HAP-1 (cell line): ENCODE data around the gene LRG1.

Source experiments
- DNase-seq, 2 experiments: peaks; one replicate each; pipeline ENCODE4 v3.0.0-alpha.2; 2016 to 2020; ENCODE audit warnings: low spot score in 2 of 2
- H3K27me3 ChIP-seq: fragments of 250-450 bp; sonication (Bioruptor Pico); 2 replicates; pipeline ENCODE4 v1.5.1; 2020; ENCODE audit warnings: low read depth, mild to moderate bottlenecking, moderate library complexity
- H3K36me3 ChIP-seq: fragments of 250-450 bp; sonication (Bioruptor Pico); replicated peaks from 2 replicates; pipeline ENCODE4 v1.5.1; 2020; ENCODE audit warnings: mild to moderate bottlenecking
- H3K4me1 ChIP-seq: fragments of 250-450 bp; sonication (Bioruptor Pico); 2 replicates; pipeline ENCODE4 v1.5.1; 2020; ENCODE audit warnings: mild to moderate bottlenecking
- H3K4me3 ChIP-seq: fragments of 250-450 bp; sonication (Bioruptor Pico); 2 replicates; pipeline ENCODE4 v1.5.1; 2020; ENCODE audit warnings: mild to moderate bottlenecking, moderate library complexity
- H3K9me3 ChIP-seq: fragments of 250-450 bp; sonication (Bioruptor Pico); 2 replicates; pipeline ENCODE4 v1.5.1; 2020; ENCODE audit warnings: mild to moderate bottlenecking, moderate library complexity
- in situ Hi-C: fragments of 300-500 bp; cut with MboI; formaldehyde crosslinking; loops from 3 replicates; pipeline ENCODE4 v1.14.3; 2020; ENCODE audit warnings: low sequenced_read_pairs, inconsistent platforms, mixed read lengths

Gene LRG1

DNA sequence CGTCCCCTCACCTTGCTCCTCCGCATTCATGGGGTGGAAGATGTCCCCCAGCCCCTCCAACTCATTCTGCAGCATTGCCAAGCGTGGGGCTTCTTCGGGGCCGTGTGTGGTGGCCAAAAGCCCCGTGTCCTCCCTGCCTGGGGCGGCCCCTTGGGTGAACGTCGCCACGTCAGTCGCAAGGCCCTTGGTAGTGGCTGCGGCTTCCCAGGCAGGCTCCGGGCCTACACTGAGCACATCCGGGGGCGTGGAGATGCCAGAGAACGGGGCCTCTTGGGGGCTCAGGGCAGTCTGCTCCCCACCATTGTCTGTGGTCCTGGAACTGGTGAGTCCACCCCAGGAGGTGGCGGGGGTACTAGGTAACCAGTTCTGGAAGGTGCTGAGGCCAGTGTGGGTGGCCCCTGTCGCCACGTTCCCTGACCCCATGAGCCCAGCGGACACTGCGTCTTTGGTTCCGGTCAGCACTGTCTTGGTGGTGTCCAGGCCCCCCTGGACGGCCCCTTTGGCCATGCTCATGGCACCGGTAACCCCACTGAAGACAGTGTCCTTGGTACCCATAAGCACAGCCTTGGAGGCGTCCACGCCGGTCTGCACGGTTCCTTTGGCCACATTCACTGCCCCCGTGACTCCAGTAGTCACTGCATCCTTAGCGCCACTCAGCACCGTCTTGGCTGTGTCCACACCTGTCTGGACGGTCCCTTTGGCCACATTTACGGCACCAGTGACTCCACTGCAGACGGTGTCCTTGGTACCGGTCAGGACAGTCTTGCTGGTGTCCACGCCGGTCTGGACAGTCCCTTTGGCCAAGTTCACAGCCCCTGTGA lies 29.2 kb downstream of the LRG1 start:
- Histone ChIP-seq H3K9me3 (no peaks in the 10 kb centered on the region), H3K36me3 (no peaks in the 10 kb centered on the region), H3K4me1 (no peaks in the 10 kb centered on the region), H3K4me3 (no peak overlapping the region), H3K27me3 (no peaks in the 10 kb centered on the region)
- in situ Hi-C loops, result no loop called here
- no peak for DNase-seq

DNA sequence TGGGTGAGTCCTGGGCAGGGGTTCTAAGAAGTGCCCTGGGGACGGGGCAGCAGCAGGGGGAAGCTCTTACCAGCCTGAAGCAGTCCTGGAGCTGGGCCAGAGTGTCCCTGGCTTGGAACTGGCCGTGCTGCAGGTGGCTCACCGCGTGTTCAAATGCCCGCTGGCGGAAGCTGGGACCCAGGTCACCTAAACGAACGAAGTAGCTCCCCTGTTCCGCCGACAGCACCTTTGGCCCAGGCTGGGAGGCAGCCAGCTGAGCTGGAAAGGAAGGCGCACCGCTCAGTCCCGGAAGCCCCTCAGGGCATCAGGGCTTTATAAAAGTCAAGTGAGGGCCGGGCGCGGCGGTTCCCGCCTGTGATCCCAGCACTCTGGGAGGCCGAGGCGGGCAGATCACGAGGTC lies 31.1 kb downstream of the LRG1 start:
- no peak for DNase-seq
- in situ Hi-C loops, result no loop called here
- no peaks in the 10 kb centered on the region for H3K27me3 ChIP-seq
- H3K36me3 ChIP-seq, result peaks cover 4% of the 10 kb centered on the region
- H3K4me1 ChIP-seq, result no peaks in the 10 kb centered on the region
- H3K9me3 ChIP-seq, result no peaks in the 10 kb centered on the region
- H3K4me3 ChIP-seq, result no peak overlapping the region

GRCh38 chr19:4507804-4508203 lies 32.0 kb downstream of the LRG1 start:
- Histone ChIP-seq H3K4me3 (no peak overlapping the region), H3K4me1 (no peaks in the 10 kb centered on the region), H3K27me3 (no peaks in the 10 kb centered on the region), H3K9me3 (no peaks in the 10 kb centered on the region), H3K36me3 (peaks cover 4% of the 10 kb centered on the region)
- no peak for DNase-seq
- in situ Hi-C loops, result no loop called here

DNA sequence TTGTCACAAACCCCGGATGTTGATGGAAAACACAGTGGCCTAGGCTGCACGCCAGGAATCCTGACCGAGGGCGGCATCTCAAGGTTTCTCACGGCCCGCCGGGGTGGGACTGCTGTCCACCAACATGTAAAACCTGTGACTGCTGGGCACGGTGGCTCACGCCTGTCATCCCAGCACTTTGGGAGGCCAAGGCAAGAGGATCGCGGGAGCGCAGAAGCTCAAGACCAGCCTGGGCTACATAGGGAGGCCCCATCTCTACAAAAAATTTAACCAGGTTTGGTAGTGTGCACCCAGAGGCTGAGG lies 32.7 kb downstream of the LRG1 start:
- Histone ChIP-seq H3K4me1 (no peaks in the 10 kb centered on the region), H3K4me3 (no peak overlapping the region), H3K27me3 (no peaks in the 10 kb centered on the region), H3K9me3 (no peaks in the 10 kb centered on the region), H3K36me3 (peaks cover 4% of the 10 kb centered on the region)
- no peak for DNase-seq
- in situ Hi-C loops, result no loop called here

- no peak for DNase-seq
- in situ Hi-C loops, result no loop called here
- Histone ChIP-seq H3K27me3 (no peaks in the 10 kb centered on the region), H3K9me3 (no peaks in the 10 kb centered on the region), H3K4me1 (no peaks in the 10 kb centered on the region), H3K36me3 (peaks cover 5% of the 10 kb centered on the region), H3K4me3 (no peak overlapping the region)
Observed at GRCh38 chr19:4506449-4507149, 33.2 kb downstream of the LRG1 start.

GRCh38 chr19:4505570-4506448 lies 34.0 kb downstream of the LRG1 start:
- no peak for DNase-seq
- H3K36me3 ChIP-seq, result peaks cover 13% of the 10 kb centered on the region
- H3K27me3 ChIP-seq, result no peaks in the 10 kb centered on the region
- in situ Hi-C loops, result no loop called here
- H3K4me1 ChIP-seq, result no peaks in the 10 kb centered on the region
- no peaks in the 10 kb centered on the region for H3K9me3 ChIP-seq
- H3K4me3 ChIP-seq, result no peak overlapping the region

- no peak overlapping the region for H3K4me3 ChIP-seq
- DNase-seq, result no peak
- H3K4me1 ChIP-seq, result no peaks in the 10 kb centered on the region
- H3K27me3 ChIP-seq, result no peaks in the 10 kb centered on the region
- H3K36me3 ChIP-seq, result peaks cover 17% of the 10 kb centered on the region
- in situ Hi-C loops, result no loop called here
- H3K9me3 ChIP-seq, result no peaks in the 10 kb centered on the region
Observed at GRCh38 chr19:4504891-4505569, 34.8 kb downstream of the LRG1 start.

DNA sequence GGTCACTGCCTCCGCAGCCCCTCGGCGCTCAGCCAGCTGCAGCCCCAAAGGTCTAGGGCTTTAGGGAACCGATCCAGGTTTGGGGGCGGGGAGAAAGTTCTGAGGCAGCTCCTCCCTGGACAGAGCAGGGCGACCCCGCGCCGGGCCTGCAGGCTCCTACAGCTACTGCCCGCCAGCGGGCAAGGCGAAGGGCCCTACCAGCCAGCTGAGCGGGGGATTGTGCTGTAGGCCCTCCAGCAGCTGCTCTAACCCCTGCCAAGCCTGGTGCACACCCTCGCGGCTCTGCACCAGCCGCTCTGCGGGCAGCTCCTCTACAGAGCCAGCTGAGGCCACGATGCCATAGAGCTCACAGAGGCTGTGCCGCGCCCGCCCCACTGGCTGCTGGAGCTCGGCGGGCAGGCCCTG lies 35.5 kb downstream of the LRG1 start:
- Histone ChIP-seq H3K4me3 (no peak overlapping the region), H3K27me3 (no peaks in the 10 kb centered on the region), H3K4me1 (no peaks in the 10 kb centered on the region), H3K9me3 (no peaks in the 10 kb centered on the region), H3K36me3 (peaks cover 21% of the 10 kb centered on the region)
- in situ Hi-C loops, result no loop called here
- DNase-seq, result no peak

- no peaks in the 10 kb centered on the region for H3K9me3 ChIP-seq
- H3K27me3 ChIP-seq, result no peaks in the 10 kb centered on the region
- H3K4me3 ChIP-seq, result no peak overlapping the region
- in situ Hi-C loops, result no loop called here
- no peaks in the 10 kb centered on the region for H3K4me1 ChIP-seq
- no peak for DNase-seq
- H3K36me3 ChIP-seq, result peaks cover 24% of the 10 kb centered on the region
Observed at GRCh38 chr19:4503825-4504170, 36.0 kb downstream of the LRG1 start.

- DNase-seq, result no peak
- Histone ChIP-seq H3K4me1 (no peaks in the 10 kb centered on the region), H3K4me3 (no peak overlapping the region), H3K27me3 (no peaks in the 10 kb centered on the region), H3K36me3 (peaks cover 29% of the 10 kb centered on the region), H3K9me3 (no peaks in the 10 kb centered on the region)
- in situ Hi-C loops, result no loop called here
Observed at GRCh38 chr19:4503132-4503824, 36.6 kb downstream of the LRG1 start.

GRCh38 chr19:4502282-4503131 lies 37.3 kb downstream of the LRG1 start:
- DNase-seq, result no peak
- Histone ChIP-seq H3K4me3 (no peak overlapping the region), H3K27me3 (no peaks in the 10 kb centered on the region), H3K36me3 (peaks cover 37% of the 10 kb centered on the region), H3K9me3 (no peaks in the 10 kb centered on the region), H3K4me1 (no peaks in the 10 kb centered on the region)
- in situ Hi-C loops, result no loop called here

- in situ Hi-C loops, result no loop called here
- no peaks in the 10 kb centered on the region for H3K4me1 ChIP-seq
- H3K27me3 ChIP-seq, result no peaks in the 10 kb centered on the region
- DNase-seq, result no peak
- H3K4me3 ChIP-seq, result no peak overlapping the region
- no peaks in the 10 kb centered on the region for H3K9me3 ChIP-seq
- H3K36me3 ChIP-seq, result peaks cover 40% of the 10 kb centered on the region
Observed at GRCh38 chr19:4501691-4502090, 38.1 kb downstream of the LRG1 start.
